WI38 (cell line): ENCODE results near the gene LRRC14B.

Experiments used
- H3K4me3 ChIP-seq: 2 replicates; pipeline ENCODE4 v1.5.1; 2011; ENCODE audit warnings: low read depth, mild to moderate bottlenecking, control low read depth, low read length
- TF ChIP-seq, protein P1 (sequence below): IDR thresholded peaks from 2 replicates; pipeline ENCODE4 v1.5.1; 2012; ENCODE audit warnings: low read depth, mild to moderate bottlenecking, control low read depth, low read length

The LRRC14B gene

DNA sequence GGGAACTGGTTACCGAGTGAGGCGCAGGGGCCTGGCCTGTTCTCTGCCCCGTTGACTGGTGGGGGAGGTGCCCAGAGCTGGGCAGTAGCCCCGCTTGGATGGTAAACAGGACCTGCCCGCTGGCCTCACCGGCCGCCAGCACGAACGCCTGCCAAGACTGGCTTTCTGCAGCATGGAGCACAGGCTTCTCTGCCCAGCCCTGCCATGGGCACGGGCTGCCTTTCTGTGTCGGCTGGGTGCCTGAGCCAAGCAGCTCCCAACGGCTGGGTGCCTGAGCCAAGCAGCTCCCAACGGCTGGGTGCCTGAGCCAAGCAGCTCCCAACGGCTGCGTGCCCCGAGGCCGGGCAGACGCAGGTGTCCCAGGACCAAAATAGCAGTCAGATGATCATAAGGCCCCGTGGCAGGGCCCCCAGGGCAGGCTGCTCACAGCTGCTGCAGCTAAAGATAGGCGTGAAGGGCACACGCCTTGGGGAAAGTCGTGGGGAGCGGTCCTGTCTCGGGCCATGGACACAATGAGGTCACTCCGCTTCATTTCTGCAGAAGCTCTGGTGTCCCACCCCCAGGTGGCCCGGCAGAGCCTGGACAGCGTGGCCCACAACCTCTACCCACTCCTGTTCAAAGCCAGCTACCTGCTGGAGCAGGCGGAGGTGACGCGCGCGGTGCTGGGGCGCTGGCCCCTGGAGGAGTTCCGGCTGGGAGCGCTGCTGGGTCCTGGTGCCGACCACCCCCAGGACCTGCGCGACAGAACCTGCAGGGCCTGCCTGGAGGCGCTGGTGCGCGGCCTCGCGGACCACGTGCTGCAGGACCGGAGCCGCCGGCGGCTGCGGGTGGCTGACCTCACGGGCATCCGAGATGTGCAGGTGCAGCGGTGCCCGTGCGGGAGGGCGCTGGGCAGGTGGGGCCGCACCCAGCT is at the start of gene LRRC14B:
Gene LRRC14B (plus strand): TSS at position 460 of the 913 bp plus-strand sequence. CDS start 44 bp downstream, at position 504.
- TF ChIP-seq, protein P1, sequence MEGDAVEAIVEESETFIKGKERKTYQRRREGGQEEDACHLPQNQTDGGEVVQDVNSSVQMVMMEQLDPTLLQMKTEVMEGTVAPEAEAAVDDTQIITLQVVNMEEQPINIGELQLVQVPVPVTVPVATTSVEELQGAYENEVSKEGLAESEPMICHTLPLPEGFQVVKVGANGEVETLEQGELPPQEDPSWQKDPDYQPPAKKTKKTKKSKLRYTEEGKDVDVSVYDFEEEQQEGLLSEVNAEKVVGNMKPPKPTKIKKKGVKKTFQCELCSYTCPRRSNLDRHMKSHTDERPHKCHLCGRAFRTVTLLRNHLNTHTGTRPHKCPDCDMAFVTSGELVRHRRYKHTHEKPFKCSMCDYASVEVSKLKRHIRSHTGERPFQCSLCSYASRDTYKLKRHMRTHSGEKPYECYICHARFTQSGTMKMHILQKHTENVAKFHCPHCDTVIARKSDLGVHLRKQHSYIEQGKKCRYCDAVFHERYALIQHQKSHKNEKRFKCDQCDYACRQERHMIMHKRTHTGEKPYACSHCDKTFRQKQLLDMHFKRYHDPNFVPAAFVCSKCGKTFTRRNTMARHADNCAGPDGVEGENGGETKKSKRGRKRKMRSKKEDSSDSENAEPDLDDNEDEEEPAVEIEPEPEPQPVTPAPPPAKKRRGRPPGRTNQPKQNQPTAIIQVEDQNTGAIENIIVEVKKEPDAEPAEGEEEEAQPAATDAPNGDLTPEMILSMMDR = no peak
- no peak within 1 kb of the TSS for H3K4me3 ChIP-seq

DNA sequence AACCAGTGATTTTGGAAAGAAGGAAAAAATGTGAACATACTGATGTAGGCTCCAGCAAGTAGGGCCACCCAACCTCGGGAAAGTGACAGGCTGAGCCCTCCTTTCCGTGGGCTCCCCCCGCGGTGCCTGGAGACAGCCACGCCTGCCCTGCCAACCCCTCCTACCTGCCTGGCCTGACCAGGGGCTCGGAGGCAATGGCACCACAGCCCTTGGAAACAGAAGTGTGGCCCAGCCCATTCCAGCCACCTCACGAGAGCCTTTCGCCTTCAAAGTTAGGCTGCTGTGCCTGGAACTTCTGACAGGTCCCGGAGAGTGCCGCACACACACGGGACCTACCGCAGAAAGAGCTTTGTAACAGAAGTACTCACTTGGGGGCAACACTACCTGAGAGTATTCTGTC is 49.5 kb upstream of the LRRC14B start:
- H3K4me3 ChIP-seq = no peak overlapping the region
- TF ChIP-seq, protein P1 = no peak

DNA sequence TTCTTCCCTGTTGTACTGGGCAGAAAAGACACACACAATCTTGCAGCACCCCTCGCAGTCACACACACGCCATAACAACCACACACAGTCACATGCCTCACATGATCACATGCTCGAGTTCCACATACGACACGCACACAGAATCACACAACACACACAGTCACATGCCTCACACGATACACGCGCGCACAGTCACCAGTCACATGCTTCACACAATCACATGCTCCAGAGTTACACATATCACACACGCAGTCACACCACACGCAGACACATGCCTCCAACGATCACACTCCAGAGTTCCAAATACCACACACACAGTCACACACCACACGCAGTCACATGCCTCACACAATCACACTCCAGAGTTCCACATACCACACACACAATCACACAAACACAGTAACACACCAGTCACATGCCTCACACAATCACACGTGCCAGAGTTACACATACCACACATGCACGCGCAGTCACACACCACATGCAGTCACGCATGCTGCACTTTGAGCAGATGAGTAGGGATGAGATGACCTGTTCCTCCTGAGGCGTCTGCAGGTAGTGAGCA is 49.0 kb upstream of the LRRC14B start:
- no peak overlapping the region for H3K4me3 ChIP-seq
- TF ChIP-seq, protein P1 = no peak

DNA sequence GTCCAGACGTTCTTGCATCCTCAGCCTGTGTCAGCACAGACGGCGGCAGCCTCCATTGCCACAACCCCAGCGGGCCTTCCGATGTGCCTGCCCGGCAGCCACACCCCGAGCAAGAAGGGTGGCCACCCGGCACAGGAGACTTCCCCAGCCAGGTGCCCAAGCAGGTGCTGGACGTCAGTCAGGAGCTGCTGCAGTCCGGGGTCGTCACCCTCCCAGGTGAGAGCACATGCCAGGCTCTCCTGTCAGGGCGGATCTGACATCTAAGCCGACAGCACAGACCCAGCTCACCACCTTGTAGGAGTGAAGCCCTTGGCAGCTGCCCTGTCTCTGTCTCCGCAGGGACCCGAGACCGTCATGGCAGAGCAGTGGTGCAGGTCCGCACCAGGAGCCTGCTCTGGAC is 48.3 kb upstream of the LRRC14B start:
- H3K4me3 ChIP-seq = no peak overlapping the region
- TF ChIP-seq, protein P1 = no peak

DNA sequence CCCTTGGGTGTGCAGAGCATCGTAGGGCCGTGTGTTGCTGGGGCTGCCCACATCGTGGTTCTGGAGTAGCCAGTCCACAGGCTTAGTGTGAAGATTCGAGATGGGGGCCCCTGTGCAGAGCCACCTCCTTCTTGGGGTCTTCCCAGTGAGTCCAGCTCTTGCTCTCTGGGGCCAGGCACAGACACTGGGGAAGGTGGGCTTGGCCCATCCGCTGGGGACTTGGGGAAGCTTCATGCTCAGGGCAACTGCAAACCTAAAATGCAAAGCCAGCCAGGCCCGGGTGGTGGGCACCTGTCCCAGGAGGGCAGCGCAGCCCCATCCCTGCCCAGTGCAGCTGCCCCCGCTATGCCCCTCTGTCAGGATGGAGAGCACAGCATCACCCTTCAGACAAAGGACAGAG is 46.4 kb upstream of the LRRC14B start:
- no peak overlapping the region for H3K4me3 ChIP-seq
- TF ChIP-seq, protein P1 = no peak

DNA sequence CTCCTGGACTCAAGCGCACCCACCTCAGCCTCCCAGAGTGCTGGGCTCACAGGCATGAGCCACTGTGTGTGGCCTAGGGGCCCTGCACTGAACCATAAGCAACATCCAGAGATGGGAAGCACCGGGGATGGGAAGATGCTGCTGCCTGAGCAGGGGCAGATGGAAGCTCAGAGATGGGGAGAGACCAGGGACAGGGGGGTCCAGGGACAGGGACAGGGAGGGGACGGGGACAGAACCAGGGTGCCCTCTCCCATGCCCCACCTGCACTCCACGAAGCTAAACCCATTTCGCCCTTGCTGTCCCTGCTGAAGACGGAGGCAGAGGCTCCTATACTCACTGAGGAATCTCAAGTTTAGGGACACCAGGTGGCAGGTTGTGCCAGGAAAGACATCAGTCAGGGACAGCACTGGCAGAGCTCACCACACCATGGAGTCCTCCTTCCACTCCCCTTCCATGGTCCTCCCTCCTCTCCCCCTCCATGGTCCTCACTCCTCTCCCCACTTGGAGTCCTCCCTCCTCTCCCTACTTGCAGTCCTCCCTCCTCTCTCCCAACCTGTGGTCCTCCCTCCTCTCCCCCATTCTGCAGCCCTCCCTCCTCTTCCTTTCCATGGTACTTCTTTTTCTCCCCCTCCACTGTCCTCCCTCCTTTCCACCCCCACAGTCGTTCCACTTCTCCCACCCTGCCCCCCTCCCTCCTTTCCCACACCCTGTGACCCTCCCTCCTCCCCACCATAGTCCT is 45.5 kb upstream of the LRRC14B start:
- TF ChIP-seq, protein P1 = no peak
- no peak overlapping the region for H3K4me3 ChIP-seq
